GM19240 (cell line): ENCODE measurements around the gene KIAA1755.

Source experiments
- DNase-seq: peaks from one replicate; pipeline ENCODE4 v3.0.0; 2011; ENCODE audit warnings: low spot score; ENCODE audit not compliant: insufficient read length

The KIAA1755 gene

GRCh38 chr20:38242848-38243708, 17.5 kb downstream of the KIAA1755 start:
- no peak for DNase-seq

- DNase-seq: no peak
These were observed 19.3 kb downstream of the KIAA1755 start for GRCh38 chr20:38241201-38241600.

- no peak for DNase-seq
These were observed 21.1 kb downstream of the KIAA1755 start for GRCh38 chr20:38239441-38239840.

GRCh38 chr20:38238829-38239228, 21.7 kb downstream of the KIAA1755 start:
- no peak for DNase-seq

- DNase-seq: no peak
These were observed 23.2 kb downstream of the KIAA1755 start for GRCh38 chr20:38237381-38237780.

- DNase-seq: no peak
These were observed 28.9 kb downstream of the KIAA1755 start for GRCh38 chr20:38231531-38232121.

- no peak for DNase-seq
These were observed 29.5 kb downstream of the KIAA1755 start for GRCh38 chr20:38230957-38231526.

GRCh38 chr20:38230253-38230551, 30.3 kb downstream of the KIAA1755 start:
- no peak for DNase-seq

- DNase-seq: no peak
These were observed 30.9 kb downstream of the KIAA1755 start for GRCh38 chr20:38229376-38230252.

- DNase-seq: no peak
These were observed 32.1 kb downstream of the KIAA1755 start for GRCh38 chr20:38228436-38228835.

- no peak for DNase-seq
These were observed 32.8 kb downstream of the KIAA1755 start for GRCh38 chr20:38227420-38228360.

GRCh38 chr20:38226553-38226952, 34.0 kb downstream of the KIAA1755 start:
- DNase-seq: no peak

- no peak for DNase-seq
These were observed 34.7 kb downstream of the KIAA1755 start for GRCh38 chr20:38225900-38226263.

- no peak for DNase-seq
These were observed 35.2 kb downstream of the KIAA1755 start for GRCh38 chr20:38225240-38225899.

GRCh38 chr20:38224531-38224930, 36.0 kb downstream of the KIAA1755 start:
- no peak for DNase-seq

- no peak for DNase-seq
These were observed 36.8 kb downstream of the KIAA1755 start for GRCh38 chr20:38223743-38224100.

GRCh38 chr20:38222923-38223742, 37.4 kb downstream of the KIAA1755 start:
- no peak for DNase-seq

GRCh38 chr20:38222231-38222922, 38.2 kb downstream of the KIAA1755 start:
- peak; percentile 83 for DNase-seq

- DNase-seq: peak; percentile 89
These were observed 39.4 kb downstream of the KIAA1755 start for GRCh38 chr20:38221119-38221589.
